Hematopoietic multipotent progenitor cell (in vitro differentiated cells): ENCODE data around the gene SSTR5. TPM values are rescaled to one million over a fixed set of nuclear protein-coding genes. Genes with fewer than 3 reads are reported as not detected.
"Not testable (repeated sequence)": the region's sequence is repeated elsewhere in the genome, so short reads cannot be mapped to it uniquely, and the experiment has no call there.

Experiments used
- DNase-seq, 3 donors: peaks; one replicate each; pipeline ENCODE4 v3.0.0-alpha.2; 2011 to 2015; ENCODE audit warnings: low read depth in 2 of 3, low spot score in 2 of 3
- total RNA-seq: library from RNA; depleted of rRNA; stranded (reverse); fragments of >200 nt; gene quantifications from one replicate; pipeline ENCODE4 v1.2.3, GENCODE V29; 2012

SSTR5 gene
- total RNA-seq, 1 donor = not detected

DNA sequence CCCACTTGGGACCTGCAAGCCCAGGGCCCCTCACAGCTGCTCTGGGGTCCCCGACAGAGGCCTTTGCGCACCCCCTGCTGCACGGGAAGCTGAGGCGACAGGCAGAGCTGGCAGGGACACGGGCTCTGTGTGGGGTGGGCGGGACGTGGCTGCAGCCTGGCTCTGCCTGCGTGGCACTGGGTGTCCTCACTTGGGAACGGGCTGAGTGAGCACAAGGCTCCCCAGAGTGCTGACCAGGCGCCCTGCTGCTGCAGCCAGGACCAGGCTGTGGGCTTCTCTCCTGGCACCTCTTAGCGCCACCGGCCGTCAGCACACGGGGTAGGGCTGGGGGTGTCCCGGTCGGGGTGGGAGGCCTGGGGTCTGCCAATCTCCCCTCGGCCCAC, 16.9 kb downstream of the SSTR5 start:
- DNase-seq = no peak

DNA sequence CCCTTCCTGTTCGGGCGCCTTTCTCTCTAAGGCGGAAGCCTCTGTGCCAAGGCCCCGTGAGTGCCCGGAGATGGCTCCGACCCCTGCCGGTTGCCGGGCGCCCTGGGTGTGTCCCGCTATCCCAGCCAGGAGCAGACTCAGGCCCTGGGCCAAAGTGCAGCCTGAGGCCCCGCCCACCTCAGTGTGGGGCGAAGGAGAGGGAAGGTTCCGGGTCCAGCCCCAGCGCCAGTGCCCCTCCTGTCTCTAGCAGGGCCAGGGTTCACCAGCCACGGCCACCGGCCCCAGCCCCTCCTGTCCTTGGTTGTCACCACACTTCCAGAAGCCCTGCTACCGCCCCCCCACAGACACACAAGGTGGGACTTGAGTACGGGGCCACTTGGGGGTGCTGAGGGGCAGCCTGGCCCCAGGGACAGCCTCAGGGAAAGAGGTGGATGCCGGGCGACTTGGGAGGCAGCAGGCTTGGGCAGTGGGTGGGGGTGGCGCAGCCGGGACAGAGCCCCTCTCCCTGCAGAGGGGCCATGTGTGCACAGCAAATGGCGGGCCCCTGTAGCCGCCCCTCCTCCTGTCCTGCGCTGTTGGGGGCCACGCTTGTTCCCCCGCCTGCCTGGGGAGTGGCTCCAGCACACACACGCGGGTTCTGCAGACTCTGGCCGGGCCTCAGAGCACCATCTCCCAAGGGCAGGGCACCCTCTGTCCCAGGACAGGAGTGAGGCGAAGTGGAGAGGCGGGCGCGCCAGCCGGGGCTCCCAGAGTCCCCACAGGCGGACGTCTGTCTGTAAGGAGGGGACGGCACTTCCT, 17.5 kb downstream of the SSTR5 start:
- no peak for DNase-seq

DNA sequence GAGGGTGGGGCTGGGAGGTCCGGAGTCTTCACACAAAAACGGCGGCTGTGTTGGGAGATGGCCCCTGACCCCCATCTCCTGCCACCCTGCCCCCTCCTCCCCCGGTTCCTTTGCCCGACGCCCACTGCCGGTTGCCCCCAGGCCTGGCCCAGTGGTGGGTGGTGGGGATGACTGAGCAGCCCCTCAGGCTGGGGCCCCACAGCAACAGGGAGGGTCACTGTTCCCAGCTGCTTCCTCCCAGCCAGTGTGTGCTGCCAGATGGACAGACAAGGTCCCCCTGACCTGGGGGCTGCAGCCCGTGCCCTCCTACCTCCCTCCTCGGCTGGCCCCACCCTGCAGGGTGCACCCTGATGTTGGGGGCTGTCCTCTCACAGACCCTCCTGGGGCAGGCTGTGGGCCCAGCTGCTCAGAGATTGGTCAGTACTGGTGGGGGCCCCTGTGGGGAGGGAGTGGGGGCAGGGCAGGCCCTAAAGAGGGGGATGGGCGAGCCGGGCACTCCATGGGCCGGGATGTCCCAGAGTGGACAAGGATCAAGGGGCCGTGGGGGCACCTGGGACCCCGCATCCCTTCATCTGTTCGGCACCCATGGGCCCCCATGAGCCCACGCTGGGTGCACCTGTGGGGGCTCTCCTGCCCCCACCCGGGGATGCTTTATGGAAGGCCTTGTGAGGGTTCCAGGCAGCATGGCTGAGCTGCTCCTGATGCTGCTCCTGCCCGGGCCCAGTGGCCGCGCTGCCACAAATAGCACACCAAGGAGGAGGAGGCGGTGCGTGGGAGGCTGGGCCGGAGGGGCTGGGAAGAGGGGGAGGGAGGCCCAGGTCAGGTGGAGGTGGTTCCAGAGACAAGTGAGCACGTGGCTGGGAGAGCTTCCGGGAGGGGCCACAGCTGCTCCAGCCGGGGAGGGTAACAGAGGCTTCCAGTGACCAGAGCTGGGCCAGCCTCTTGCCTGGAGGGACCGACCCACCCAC, 18.4 kb downstream of the SSTR5 start:
- DNase-seq = no peak

DNA sequence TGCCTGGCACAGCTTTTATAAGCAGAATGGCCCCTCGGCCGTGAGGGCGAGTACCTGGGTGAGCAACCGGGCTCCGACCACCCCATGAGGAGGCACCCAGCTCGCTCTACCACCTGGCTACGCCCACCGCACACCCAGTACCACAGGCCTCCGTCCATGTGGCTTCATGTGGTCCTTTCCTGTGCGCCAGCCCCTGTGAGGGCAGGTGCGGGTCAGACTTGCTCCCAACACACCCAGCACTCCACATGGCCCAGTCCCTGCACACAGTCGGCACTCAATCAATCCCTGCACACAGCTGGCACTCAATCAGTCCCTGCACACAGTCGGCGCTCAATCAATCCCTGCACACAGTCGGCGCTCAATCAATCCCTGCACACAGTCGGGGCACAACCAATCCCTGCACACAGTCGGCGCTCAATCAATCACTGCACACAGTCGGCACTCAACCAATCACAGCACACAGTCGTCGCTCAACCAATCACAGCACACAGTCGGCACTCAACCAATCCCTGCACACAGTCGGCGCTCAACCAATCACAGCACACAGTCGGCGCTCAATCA, 19.5 kb downstream of the SSTR5 start:
- no peak for DNase-seq

DNA sequence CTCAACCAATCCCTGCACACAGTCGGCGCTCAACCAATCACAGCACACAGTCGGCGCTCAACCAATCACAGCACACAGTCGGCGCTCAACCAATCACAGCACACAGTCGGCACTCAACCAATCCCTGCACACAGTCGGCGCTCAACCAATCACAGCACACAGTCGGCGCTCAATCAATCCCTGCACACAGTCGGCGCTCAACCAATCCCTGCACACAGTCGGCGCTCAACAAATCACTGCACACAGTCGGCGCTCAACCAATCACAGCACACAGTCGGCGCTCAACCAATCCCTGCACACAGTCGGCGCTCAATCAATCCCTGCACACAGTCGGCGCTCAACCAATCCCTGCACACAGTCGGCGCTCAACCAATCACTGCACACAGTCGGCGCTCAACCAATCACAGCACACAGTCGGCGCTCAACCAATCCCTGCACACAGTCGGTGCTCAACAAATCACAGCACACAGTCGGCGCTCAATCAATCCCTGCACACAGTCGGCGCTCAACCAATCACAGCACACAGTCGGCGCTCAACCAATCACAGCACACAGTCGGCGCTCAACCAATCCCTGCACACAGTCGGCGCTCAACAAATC, 20.2 kb downstream of the SSTR5 start:
- DNase-seq = not testable (repeated sequence)

DNA sequence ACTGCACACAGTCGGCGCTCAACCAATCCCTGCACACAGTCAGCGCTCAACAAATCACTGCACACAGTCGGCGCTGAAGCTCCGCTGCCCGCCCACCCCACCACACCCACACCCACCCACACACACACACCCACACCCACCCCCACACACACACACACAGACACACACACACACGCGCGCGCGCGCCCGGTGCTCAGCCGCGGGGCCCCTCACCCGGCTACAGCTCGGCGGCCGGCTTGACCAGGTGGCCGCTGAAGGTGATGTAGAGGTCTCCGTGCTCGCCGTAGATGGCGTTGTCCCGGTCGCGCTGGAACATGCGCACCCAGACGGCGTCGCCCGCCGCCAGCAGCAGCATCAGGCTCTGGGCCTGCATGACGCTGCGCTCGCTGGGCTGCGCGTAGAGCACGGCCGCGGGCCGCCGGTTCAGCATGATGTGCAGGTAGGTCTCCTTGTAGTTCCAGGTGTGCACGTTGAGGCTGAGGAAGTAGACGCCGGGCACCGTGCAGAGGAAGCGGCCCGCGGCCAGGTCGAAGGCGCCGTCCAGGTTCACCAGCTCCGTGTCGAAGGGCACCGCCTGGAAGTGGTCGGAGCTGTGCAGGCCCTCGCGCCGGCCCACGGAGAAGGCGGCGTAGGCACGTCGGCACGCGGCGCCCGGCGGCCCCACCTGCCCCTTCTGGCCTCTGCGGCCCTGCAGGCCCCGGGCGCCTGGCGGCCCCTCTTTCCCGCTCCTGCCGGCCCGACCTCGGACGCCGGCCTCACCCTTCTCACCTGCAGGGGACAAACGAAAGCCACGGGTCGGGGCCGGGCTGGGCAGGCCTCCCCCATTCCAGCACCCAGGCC, 21.0 kb downstream of the SSTR5 start:
- peak in 2 of 3 donors; percentile 20 to 34 for DNase-seq

DNA sequence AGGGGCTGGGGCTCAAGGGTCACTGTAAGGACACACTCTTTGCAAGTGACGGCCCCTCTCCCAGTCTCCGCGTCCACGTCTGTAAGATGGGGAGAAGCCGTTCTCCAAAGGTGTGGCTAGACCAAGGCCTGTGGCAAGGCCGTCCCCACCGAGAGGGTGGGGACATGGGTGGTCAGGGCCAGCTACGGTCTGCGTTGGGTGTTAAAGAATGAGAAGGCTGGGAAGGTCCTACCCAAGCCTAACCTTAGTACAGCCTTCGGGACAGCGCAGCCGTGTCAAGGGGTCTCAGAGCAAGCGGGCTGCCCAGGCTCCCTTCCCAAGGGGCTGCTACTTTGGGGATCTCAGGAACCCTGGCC, 21.6 kb downstream of the SSTR5 start:
- DNase-seq = no peak

DNA sequence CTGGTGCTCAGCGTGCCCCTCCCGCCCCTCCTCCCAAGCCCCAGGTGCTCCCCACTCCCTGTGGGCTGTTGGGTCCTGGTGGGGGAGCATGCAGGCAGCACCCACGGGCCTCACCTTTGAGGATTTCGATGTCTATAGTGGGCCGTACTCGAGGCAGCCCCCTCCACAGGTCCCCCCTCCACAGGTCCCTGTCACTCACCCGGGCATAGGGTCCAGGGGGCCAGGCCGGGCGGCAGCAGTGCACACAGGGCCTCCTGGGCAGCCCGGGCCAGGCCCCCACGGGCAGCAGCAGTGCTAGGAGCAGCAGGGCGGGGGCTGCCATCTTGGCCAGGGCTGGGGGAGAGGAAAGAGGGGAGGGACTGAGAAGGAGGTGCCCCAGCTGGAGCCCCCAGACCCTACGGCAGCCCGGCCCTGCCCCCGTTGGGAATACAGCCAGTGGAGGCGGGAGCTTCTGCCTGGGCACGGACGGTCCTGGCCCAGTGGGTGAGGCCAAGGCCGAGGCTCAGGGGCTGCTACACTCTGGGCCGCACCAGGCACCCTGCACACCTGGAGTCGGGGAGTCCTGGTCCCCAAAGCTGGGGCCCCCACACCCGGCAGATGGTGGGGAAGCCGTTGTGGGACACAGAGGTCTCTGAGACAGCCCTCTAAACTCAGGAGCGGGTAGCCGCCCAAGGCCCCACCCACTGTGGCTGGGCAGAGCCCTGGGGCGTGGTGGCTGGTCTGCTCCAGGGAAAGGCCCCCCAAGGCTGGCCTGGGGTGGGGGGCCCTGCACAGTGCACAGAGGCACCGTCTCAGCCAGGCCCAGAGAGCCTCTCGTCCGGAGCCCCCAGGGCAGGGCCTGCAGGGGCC, 22.3 kb downstream of the SSTR5 start:
- no peak for DNase-seq

DNA sequence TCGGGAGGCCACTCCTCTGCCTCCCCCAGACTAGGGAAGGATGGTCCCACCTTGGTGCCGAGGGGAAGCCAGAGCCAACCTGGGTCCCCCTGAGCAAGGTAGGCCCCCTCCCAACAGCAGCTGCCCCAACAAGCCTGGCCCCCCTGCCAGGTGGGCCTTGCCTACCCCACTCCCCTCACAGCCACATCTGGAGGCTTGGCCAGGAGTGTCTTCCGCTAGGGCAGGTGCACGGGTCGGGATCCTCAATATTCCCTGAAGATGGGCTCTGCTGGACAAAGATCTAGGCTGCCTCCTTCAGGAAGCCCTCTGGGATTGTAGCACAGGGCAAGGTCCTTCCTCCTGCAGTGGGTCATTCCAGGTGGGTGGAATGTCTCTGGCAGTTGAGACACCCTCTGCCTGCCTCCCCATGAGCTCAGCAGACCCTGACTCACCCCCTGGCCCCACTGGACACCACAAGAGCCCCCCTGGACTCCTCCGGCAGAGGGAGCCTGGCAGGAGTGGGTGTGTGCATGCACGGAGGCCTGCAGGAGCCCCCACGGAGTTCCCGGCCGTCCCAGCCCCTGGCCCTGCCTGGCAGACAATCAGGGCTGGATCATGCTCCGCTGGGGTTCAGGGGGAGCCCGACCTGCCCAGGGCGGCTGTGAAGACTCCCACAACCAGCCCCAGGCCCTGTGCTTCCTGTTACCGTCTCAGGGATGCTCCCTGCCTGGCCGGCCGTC, 23.1 kb downstream of the SSTR5 start:
- DNase-seq = no peak

DNA sequence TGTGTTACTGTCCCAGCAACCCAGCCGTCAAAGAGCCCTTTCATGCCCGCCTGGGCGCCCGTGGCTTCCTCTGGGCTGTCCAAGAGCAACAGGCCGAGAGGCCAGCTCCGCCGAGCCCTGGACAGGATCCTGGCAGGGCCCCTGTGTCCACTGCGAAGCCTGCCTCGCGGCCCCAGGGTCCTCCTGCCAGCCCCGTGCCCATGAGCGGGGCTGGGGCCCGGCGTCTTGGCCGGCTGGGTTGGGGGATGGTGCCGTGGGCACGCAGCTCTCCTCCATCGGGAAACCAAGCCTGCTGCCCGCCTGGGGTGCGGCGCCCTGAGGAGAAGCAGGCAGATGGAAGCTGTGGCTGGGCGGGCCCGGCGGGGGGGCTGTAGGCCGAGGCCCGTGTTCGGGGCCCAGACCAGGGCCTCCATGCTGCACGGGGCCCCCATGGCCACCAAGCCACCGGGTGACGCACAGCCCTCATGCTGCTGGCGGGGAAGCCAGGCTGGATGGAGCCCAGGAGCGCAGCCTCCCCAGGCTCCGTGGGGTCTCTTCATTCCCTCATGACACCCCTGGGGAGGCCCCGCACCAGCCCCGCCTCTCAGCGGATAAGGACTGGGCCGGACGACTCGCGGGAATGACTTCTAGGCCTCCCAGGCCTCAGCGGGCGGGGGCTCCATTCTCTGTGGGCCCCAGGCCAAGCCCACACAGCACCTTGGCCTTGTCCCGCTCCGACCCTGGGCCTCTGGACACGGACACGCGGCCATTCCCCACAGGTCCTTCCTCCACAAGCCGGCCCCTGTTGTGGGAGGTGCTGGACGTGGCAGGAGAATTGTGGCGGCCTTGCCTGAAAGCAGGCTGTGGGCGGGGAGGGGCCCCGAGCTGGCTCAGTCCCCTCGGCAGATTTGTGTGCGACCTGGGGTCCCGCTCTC, 23.9 kb downstream of the SSTR5 start, which contains the start of gene C1QTNF8:
C1QTNF8 (minus strand) TSS at position 76 of the 914 bp plus-strand sequence. CDS start 1,322 bp downstream, outside the sequence.
- DNase-seq = no peak

DNA sequence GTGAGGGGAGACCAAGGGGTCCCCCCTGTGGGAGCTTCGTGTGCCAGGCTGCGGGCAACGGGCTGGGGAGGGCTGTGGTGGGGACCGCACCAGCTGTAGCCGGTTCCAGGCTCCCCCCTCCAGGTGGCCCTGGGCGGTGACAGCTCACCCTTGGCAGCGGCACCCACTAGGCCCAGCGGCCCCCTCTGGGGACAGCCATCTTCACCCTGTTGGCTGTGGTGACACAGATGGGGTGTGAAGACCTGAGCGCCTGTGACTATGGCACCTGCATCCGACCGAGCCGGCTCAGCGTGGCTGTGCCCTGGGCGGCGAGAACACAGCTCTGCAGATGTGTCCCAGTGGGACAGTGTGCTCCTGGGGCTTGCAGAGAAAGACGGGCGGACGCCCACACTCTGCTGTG, 24.6 kb downstream of the SSTR5 start:
- DNase-seq = no peak

DNA sequence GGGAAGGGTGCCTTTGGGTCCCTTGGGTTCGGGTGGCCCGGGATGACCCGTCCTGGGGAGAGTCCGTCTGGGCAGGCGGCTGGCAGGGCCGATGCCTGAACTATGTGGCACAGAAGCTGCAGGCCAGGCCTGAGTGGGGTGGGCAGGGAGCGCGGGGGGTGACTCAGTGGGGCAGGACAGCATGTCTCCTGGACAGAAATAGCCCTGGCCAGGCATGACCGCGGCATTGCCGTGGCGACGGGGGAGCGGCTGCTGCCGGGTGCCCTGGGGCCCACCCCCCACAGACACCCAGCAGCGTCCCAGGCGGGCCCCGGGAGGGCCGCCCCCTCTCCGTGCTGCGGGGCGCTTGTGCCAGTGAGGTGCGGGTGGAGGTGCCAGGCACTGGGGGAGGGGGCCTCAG, 25.3 kb downstream of the SSTR5 start:
- DNase-seq = no peak

DNA sequence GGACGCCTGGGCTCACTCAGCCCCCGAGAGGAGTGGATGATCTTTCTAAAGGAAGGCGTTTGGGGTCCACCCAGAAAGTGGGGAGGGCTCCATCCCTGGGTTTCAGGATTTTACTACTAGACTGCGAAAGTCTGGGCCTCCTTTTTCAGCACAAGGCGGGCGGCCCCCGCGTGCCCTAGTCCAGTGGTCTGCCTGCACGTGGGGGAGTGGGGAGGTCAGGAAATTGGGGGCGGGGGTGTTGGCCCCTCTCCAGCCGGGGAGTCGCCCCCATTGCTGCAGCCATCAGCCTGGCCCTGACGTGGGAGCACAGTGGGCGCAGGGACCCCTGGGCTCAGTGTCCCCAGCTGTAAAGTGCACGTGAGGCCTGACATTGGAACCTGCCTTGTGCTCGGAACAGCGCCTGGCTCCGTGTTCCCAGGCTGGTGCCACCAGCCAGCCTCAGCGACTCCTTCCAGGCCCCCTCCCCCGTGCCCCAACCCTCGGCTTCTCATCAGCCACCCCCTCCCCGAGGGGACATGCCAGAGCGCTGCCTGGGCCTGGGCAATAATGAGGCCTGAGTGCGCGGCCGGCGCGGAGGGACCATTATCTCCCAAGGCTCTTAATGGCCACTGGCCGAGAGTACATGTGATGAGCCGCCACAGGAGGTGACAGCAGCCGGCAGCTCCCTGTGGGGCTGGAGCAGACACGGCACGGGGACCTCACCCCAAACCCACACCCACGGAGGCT, 25.9 kb downstream of the SSTR5 start:
- no peak for DNase-seq

DNA sequence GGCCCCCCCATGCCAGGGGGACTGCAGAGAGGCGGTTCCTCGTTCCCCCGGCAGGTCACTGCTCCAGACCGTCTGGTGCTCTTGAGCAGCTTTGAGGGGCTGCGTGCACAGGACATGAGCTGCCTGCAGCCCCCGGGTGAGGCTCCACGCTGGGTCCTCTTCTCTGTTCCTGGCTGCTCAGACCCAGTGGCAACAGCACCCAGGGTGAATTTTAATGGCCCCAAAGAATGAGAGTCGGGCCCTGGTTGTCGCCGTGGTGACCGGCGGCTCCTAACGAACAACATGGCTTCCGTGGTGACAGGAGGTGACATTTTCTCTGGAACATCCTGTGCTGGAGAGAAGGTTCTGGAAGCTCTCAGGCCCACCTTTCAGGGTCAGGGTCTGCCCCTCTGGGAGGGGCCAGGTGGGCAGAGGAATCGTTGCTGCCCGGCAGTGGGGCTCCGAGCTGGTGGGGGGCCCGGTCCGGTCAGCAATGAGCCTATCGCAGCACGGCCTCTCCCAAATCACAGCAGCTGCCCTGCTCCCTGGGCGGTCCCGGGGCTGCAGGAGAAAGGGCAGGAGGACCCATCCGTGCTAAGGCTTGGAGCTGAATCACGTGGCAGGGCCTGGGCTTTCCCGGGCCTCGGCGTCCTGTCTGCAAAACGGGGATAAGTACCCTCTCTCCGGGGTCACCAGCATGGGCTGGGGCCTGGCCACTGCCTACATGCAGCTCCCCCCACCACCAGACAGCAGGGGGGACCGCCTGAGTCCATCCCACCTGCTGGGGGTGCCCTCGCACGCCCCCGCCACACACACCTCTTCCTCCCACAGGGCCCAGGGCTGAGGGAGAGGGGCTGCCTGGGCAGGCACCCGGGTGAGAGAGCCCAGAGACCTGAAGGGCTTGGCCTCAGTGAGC, 26.9 kb downstream of the SSTR5 start:
- no peak for DNase-seq

DNA sequence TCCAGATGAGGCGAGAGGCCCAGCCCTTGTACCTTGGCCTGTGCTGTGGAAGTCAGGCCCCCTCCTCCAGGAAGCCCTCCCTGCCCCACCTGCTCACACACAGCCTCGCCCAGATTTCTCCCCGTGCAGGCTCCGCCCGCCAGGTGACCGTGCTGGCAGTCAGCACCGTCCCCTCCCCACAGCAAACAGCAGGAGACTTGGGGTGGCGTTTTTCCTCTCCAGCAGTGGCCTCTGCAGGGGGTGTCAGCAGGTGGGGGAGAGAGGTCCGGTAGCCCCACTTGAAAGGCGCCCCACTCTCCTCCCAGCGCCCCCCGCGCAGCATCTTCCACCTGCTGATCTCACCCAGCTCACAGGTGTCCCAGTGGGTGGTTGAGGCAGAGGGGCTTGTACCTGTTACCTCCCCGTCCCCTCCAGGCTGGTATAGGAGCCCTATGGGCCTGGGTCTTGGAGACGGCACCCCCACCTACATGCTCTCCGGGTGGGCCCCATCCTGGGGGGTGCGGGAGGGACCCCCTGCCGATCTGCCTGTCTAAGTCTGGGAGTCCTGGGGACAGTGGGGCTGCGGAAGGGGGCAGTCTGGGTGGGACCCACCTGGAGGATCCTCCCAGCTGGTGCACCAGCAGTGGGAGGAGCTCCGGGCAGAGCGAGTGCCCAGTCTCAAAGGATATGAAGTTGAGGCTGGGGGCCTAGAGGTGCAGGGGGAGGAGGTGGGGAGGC, 27.7 kb downstream of the SSTR5 start:
- DNase-seq = no peak
